Astrocyte of the spinal cord (primary cell): ENCODE data around the gene ZC3H18.

Experiments used
- DNase-seq: peaks from one replicate; pipeline ENCODE4 v3.0.0; 2011; ENCODE audit warnings: low read depth, low spot score
- H3K4me3 ChIP-seq: 2 replicates; pipeline ENCODE4 v1.5.1; 2011; ENCODE audit warnings: low read depth, mild to moderate bottlenecking, low read length, moderate library complexity
- CTCF ChIP-seq: IDR thresholded peaks from 2 replicates; pipeline ENCODE4 v1.5.1; 2012; ENCODE audit warnings: low read depth, mild to moderate bottlenecking, low read length, inconsistent platforms
- in situ Hi-C: cut with HindIII; loops from 2 replicates; pipeline ENCODE4 v1.10.0; 2017; ENCODE audit warnings: low sequenced_read_pairs

The ZC3H18 gene

DNA sequence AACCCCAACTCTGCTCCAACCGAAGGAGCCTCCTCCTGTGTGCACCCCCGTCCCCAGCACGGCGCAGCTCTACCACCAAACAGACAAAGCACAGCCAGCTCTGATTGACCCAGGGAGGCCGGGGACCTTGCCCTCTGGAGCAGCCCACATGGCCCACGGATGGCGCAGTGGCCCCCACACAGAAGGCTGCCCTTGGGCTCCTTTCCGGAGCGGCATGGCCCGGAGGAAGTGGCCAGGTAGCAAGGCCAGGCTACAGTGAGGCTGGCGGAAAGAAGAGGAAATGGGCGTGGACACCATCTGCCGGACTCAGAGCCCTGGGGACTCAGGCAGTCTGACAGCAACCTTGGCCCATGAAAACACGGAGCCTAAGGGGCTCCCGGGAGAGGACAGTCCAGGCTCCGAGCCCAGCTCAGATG, 19.9 kb upstream of the ZC3H18 start:
- H3K4me3 ChIP-seq = no peak overlapping the region
- TF ChIP-seq CTCF = no peak
- in situ Hi-C loops = no loop called here
- no peak for DNase-seq

DNA sequence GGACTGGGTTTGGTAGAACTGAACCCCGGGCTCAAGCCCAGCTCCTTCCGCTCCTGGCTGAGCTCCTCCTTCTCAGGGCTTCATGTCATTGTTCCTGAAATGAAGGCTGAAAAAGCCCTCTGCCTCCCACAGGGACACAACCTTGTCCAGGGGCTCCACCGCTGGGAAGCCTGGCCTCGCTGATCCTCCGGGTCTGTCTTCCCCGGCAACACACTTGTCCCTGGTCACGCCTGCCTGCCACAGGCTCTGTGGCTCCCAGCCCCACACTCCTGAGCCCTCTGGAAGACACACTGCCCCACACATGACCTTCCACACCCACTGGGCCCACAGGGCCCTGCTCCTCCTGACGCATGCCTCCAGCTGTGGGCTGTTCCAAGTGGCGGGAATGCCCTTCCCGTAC, 18.0 kb upstream of the ZC3H18 start:
- DNase-seq = no peak
- TF ChIP-seq CTCF = no peak
- H3K4me3 ChIP-seq = no peak overlapping the region
- in situ Hi-C loops = no loop called here

- H3K4me3 ChIP-seq = no peak overlapping the region
- no peak for DNase-seq
- in situ Hi-C loops = no loop called here
- no peak for TF ChIP-seq CTCF
Observed at GRCh38 chr16:88552815-88553214, 17.4 kb upstream of the ZC3H18 start.

DNA sequence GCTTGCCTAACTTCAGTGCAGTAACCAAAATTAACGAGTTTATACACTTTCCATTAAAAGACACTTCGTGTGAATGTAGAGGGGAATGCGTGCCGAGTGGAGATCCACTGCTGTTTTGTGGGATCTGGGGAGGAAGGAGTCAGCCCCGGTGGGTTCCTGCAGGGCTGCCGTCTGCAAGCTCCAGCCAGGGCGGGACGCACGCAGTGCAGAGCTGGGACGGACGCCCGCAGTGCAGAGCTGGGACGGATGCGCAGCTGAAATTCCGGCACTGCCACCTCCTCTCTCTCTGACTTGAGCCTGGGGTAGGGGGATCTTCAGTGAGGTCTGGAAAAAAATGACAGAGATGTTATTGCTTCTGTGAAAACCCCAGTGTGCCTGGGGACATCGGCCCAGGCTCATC, 16.5 kb upstream of the ZC3H18 start:
- no peak for TF ChIP-seq CTCF
- in situ Hi-C loops = no loop called here
- H3K4me3 ChIP-seq = no peak overlapping the region
- no peak for DNase-seq

DNA sequence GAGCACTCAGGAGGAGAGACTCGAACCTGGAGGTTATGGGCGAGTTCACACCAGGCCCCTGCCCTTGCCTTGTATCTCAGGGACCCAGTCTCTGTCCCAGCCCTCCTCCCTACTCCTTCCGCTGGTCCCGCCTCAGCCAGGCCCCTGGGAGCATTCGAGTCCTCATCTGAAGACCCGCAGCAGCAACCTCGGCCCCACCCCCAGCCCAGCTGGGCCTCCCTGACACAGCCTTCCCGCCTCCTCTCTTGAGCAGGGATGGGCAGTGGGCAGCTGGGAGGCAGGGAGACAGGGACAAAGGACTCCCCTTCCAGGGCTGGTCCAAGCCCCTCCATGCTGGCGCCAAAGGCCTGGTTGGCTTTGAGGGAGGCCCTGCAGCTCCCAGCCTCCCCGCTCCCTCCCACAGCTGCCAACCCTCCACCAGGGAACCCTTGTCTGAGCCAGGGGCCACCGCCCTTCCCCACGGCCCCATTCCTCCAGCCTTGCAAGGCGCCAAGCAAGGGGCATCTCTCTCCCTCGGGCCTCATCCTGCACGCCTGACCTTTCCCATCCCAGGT, 15.4 kb upstream of the ZC3H18 start:
- H3K4me3 ChIP-seq = no peak overlapping the region
- in situ Hi-C loops = no loop called here
- no peak for TF ChIP-seq CTCF
- DNase-seq = no peak

- no peak for DNase-seq
- in situ Hi-C loops = no loop called here
- H3K4me3 ChIP-seq = no peak overlapping the region
- no peak for TF ChIP-seq CTCF
Observed at GRCh38 chr16:88556294-88556988, 13.8 kb upstream of the ZC3H18 start.
